A549 (cell line): ENCODE data around the gene ZSCAN22. TPM values are rescaled to one million over a fixed set of nuclear protein-coding genes. Genes with fewer than 3 reads are reported as not detected.

Experiments used
- ATAC-seq, 2 experiments: fragments of 200-7000 bp in 1 of 2; fragments of >200 bp in 1 of 2; cut with Nextera tagmentation in 1 of 2; cut with Tn5 transposase in 1 of 2; 3 replicates each; pipeline versions ENCODE4 v1.8.0 to v1.9.1; 2018 to 2020; ENCODE audit warnings: mild to moderate bottlenecking in 1 of 2, moderate library complexity in 1 of 2
- CTCF ChIA-PET: fragments of 300-600 bp; sonication (Branson Sonifier 250); formaldehyde crosslinking; extraction: SDS; loops from one replicate; lab custom pipeline; 2021; ENCODE audit warnings: antibody characterized with exemption, inconsistent platforms; lab: Yijun Ruan, JAX
- POLR2A ChIA-PET: fragments of 350-600 bp; formaldehyde crosslinking; extraction: SDS; loops from one replicate; lab custom pipeline; 2021; ENCODE audit warnings: antibody characterized with exemption, inconsistent platforms; lab: Yijun Ruan, JAX
- DNase-seq, 2 experiments: peaks; one replicate each; pipeline versions ENCODE4 v3.0.0 to v3.0.0-alpha.2; 2011 to 2016; ENCODE audit warnings: low read depth in 1 of 2, low spot score in 1 of 2
- FAIRE-seq: peaks from 2 replicates; lab custom pipeline; 2011; peaks lifted over from hg19 to GRCh38; lab: Jason Lieb, UNC
- H3K27ac ChIP-seq, 2 experiments: fragments of >200 bp; sonication (Bioruptor Twin); formaldehyde crosslinking; 3 replicates each; pipeline ENCODE4 v1.5.1; 2016 to 2017
- H3K4me1 ChIP-seq: fragments of >200 bp; sonication (Bioruptor Twin); formaldehyde crosslinking; 3 replicates; pipeline ENCODE4 v1.6.1; 2016
- H3K4me2 ChIP-seq: fragments of >200 bp; sonication (Bioruptor Twin); formaldehyde crosslinking; 3 replicates; pipeline ENCODE4 v1.6.1; 2016
- H3K4me3 ChIP-seq: fragments of >200 bp; sonication (Bioruptor Twin); formaldehyde crosslinking; 3 replicates; pipeline ENCODE4 v1.5.1; 2016
- H3K9me3 ChIP-seq: fragments of >200 bp; sonication (Bioruptor Twin); formaldehyde crosslinking; 3 replicates; pipeline ENCODE4 v1.6.1; 2016
- CBX2 ChIP-seq: fragments of 200-600 bp; sonication (generic); IDR thresholded peaks from 2 replicates; pipeline ENCODE4 v1.6.1; 2016; ENCODE audit warnings: low read depth, mild to moderate bottlenecking, borderline replicate concordance
- CBX8 ChIP-seq: fragments of 200-600 bp; sonication (generic); IDR thresholded peaks from 2 replicates; pipeline ENCODE4 v1.6.1; 2016
- CHD2 ChIP-seq: fragments of 150-350 bp; IDR thresholded peaks from 2 replicates; pipeline ENCODE4 v1.6.1; 2014; ENCODE audit warnings: low read length; ENCODE audit not compliant: partially characterized antibody
- CHD4 ChIP-seq: fragments of 200-600 bp; sonication (generic); IDR thresholded peaks from 2 replicates; pipeline ENCODE4 v1.6.1; 2016; ENCODE audit warnings: antibody characterized with exemption, mild to moderate bottlenecking, borderline replicate concordance
- EHF ChIP-seq: fragments of 250-450 bp; sonication (Bioruptor Pico); IDR thresholded peaks from 2 replicates; pipeline ENCODE4 v1.5.0; 2020; ENCODE audit warnings: mild to moderate bottlenecking
- EP300 ChIP-seq, 2 experiments: fragments of >200 bp; sonication (Bioruptor Twin); formaldehyde crosslinking; IDR thresholded peaks; 2 replicates in 1 of 2; 3 replicates in 1 of 2; pipeline ENCODE4 v1.6.1; 2016 to 2017
- FOSB ChIP-seq: fragments of 250-450 bp; sonication (Bioruptor Pico); IDR thresholded peaks from 2 replicates; pipeline ENCODE4 v1.5.0; 2020; ENCODE audit warnings: mild to moderate bottlenecking, moderate library complexity
- GATA3 ChIP-seq: IDR thresholded peaks from 2 replicates; pipeline ENCODE4 v1.6.1; 2012; ENCODE audit warnings: borderline replicate concordance
- HDAC2 ChIP-seq: fragments of 200-600 bp; sonication (generic); IDR thresholded peaks from 2 replicates; pipeline ENCODE4 v1.6.1; 2016
- HEYL ChIP-seq: fragments of 250-450 bp; sonication (Bioruptor Pico); IDR thresholded peaks from 2 replicates; pipeline ENCODE4 v1.8.0; 2021; ENCODE audit warnings: mild to moderate bottlenecking, moderate library complexity
- HOXA7 ChIP-seq: fragments of 250-450 bp; sonication (Bioruptor Pico); IDR thresholded peaks from 2 replicates; pipeline ENCODE4 v1.5.0; 2020; ENCODE audit warnings: mild to moderate bottlenecking, moderate library complexity
- NR3C1 ChIP-seq: fragments of >200 bp; sonication (Bioruptor Twin); formaldehyde crosslinking; IDR thresholded peaks from 3 replicates; pipeline ENCODE4 v1.6.1; 2017
- RCOR1 ChIP-seq: fragments of 150-350 bp; IDR thresholded peaks from 2 replicates; pipeline ENCODE4 v1.6.1; 2014; ENCODE audit warnings: antibody characterized with exemption, low read length, low read depth
- ZC3H11A ChIP-seq: fragments of 450-650 bp; IDR thresholded peaks from 2 replicates; pipeline ENCODE4 v1.6.1; 2014; ENCODE audit warnings: antibody characterized with exemption, mild to moderate bottlenecking
- ZNF302 ChIP-seq: fragments of 250-450 bp; sonication (Bioruptor Pico); IDR thresholded peaks from 2 replicates; pipeline ENCODE4 v1.9.0; 2021; ENCODE audit warnings: inconsistent platforms, mild to moderate bottlenecking, moderate library complexity
- ZSCAN20 ChIP-seq: fragments of 250-450 bp; sonication (Bioruptor Pico); IDR thresholded peaks from 2 replicates; pipeline ENCODE4 v1.8.0; 2022; ENCODE audit warnings: mild to moderate bottlenecking, moderate library complexity
- WGBS: methylation state at CpG from one replicate; pipeline ENCODE4 v1.1.6; 2017; ENCODE audit errors: missing lambda C conversion rate; 5-methylcytosine and 5-hydroxymethylcytosine counted together
- polyA plus RNA-seq, 4 experiments: library from polyadenylated mRNA; depleted of rRNA in 3 of 4; stranded (reverse); fragments of >200 nt; fragmentation: RNase III in 1 of 4; extraction: RNeasy Plus Mini Kit Qiagen cat#74134 plus additional on column Dnase treatment in 1 of 4; gene quantifications; 2 replicates in 3 of 4; 3 replicates in 1 of 4; pipeline ENCODE4 v1.2.3, GENCODE V29; 2011 to 2017
- TF ChIP-seq, protein P1 (sequence below): fragments of >200 bp; sonication (Bioruptor Twin); formaldehyde crosslinking; IDR thresholded peaks from 3 replicates; pipeline ENCODE4 v1.6.1; 2016
- TF ChIP-seq, protein P2 (sequence below): fragments of >200 bp; sonication (Bioruptor Twin); formaldehyde crosslinking; IDR thresholded peaks from 2 replicates; pipeline ENCODE4 v1.6.1; 2016
- TF ChIP-seq, protein P3 (sequence below): IDR thresholded peaks from 2 replicates; pipeline ENCODE4 v1.6.1; 2012
- TF ChIP-seq, protein P4 (sequence below): fragments of 450-650 bp; IDR thresholded peaks from 2 replicates; pipeline ENCODE4 v1.6.1; 2014; ENCODE audit warnings: antibody characterized with exemption

Gene ZSCAN22
- polyA plus RNA-seq, 2 of the 4 experiments (the other 2 are of a cell fraction): 2.0 to 4.4 TPM

DNA sequence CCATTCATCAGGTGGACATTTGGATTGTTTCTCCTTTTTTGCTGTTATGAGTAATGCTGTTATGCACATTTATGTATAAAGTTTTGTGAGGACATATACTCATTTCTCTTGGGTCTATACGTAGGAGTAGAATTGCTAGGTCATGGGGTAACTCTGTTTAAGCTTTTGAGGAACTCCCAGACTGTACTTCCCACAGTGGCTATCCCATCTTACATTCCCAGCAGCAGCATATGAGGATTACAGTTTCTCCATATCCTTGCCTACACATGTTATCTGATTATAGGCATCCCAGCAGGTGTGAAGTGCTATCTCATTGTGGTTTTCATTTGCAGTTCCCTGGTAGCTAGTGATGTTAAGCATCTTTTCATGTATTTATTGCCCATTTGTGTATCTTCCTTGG, 5.9 kb downstream of the ZSCAN22 start:
- WGBS: 88% methylated on average over 1 of the region's 1 CpG
- TF ChIP-seq, protein P1, sequence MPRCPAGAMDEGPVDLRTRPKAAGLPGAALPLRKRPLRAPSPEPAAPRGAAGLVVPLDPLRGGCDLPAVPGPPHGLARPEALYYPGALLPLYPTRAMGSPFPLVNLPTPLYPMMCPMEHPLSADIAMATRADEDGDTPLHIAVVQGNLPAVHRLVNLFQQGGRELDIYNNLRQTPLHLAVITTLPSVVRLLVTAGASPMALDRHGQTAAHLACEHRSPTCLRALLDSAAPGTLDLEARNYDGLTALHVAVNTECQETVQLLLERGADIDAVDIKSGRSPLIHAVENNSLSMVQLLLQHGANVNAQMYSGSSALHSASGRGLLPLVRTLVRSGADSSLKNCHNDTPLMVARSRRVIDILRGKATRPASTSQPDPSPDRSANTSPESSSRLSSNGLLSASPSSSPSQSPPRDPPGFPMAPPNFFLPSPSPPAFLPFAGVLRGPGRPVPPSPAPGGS: no peak
- TF ChIP-seq RCOR1 (no peak), EP300 (IDR thresholded peaks at IDR 0.05) (no peak), CBX8 (no peak), ZNF302 (CRISPR knock-in tag) (no peak), EHF (CRISPR knock-in tag) (no peak), ZSCAN20 (no peak), CHD4 (no peak)
- TF ChIP-seq, protein P2, sequence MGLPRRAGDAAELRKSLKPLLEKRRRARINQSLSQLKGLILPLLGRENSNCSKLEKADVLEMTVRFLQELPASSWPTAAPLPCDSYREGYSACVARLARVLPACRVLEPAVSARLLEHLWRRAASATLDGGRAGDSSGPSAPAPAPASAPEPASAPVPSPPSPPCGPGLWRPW: no peak
- POLR2A ChIA-PET: no interaction called here

DNA sequence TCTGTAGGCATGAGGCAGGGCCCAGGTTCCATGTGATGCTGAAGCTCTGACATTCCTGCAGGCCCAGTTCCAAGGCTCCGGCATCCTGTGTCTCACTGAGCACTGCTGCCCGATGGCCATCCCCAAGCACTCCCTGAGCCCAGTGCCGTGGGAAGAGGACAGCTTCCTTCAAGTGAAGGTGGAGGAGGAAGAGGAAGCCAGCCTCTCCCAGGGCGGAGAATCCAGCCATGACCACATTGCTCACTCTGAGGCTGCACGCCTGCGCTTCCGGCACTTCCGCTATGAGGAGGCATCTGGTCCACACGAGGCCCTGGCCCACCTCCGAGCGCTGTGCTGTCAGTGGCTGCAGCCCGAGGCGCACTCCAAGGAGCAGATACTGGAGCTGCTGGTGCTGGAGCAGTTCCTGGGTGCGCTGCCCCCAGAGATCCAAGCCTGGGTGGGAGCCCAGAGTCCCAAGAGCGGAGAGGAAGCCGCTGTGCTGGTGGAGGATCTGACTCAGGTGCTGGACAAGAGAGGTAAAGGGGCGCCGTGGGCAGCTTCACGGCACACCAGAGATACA, 8.0 kb downstream of the ZSCAN22 start:
- no peak overlapping the region for H3K4me3 ChIP-seq
- DNase-seq: no peak
- WGBS: 91% methylated on average over 19 of the region's 19 CpGs
- no peak overlapping the region for H3K4me2 ChIP-seq
- POLR2A ChIA-PET: interaction anchor here (1.8 kb wide), 1 partner anchor 28 kb away, joined by 5 read pairs; the partner anchor contains the start of gene ZNF497
- peaks cover 55% of the 10 kb centered on the region for H3K9me3 ChIP-seq
- H3K4me1 ChIP-seq: no peaks in the 10 kb centered on the region
- ATAC-seq: no peak
- FAIRE-seq: no peak
- CTCF ChIA-PET: interaction anchor here (1.1 to 3.5 kb wide), 6 partner anchors 8 to 185 kb away, joined by 3 to 14 read pairs (median 6); partner anchors contain the start of genes ZBTB45 and ZSCAN22
- TF ChIP-seq, protein P1: no peak
- TF ChIP-seq, all 56 proteins: peak for 0
- no peak overlapping the region for H3K27ac ChIP-seq

More for the DNA sequence above, 5.9 kb downstream of the ZSCAN22 start:
- Histone ChIP-seq H3K4me3 (no peak overlapping the region), H3K27ac (no peak overlapping the region), H3K9me3 (peaks cover 36% of the 10 kb centered on the region), H3K4me2 (no peak overlapping the region), H3K4me1 (peaks cover 8% of the 10 kb centered on the region; the same call in 2 of the 3 replicates)
- no peak for DNase-seq
- no peak for ATAC-seq
- CTCF ChIA-PET: interaction anchor here (3.5 kb wide), 1 partner anchor 14 kb away, joined by 14 read pairs; no protein-coding TSS in a partner anchor
- FAIRE-seq: no peak

DNA sequence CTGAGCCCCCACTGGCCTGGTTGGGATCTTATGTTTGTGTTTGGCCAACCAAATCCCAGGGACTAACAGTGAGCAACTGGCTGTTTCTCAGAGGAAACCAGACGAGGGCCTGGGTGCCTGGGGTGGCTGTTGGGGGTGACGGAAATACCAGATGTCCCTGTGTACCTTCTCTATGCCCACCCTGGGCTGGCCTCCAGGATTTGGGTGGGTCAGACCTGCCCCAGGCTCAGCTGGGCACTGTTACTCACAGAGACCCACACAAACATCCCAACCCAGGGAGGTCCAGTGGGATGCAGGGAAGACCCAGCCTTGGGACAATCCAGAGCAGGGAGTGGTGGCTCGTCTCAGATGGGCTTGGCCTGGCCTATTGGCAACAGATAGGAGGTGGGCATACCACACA, 8.8 kb downstream of the ZSCAN22 start:
- POLR2A ChIA-PET: interaction anchor here (1.8 kb wide), 1 partner anchor 27 kb away, joined by 5 read pairs; the partner anchor contains the start of gene ZNF497
- CTCF ChIA-PET: interaction anchor here (1.6 to 3.5 kb wide), 5 partner anchors 9 to 184 kb away, joined by 4 to 14 read pairs (median 7); partner anchors contain the start of genes ZBTB45 and ZSCAN22

DNA sequence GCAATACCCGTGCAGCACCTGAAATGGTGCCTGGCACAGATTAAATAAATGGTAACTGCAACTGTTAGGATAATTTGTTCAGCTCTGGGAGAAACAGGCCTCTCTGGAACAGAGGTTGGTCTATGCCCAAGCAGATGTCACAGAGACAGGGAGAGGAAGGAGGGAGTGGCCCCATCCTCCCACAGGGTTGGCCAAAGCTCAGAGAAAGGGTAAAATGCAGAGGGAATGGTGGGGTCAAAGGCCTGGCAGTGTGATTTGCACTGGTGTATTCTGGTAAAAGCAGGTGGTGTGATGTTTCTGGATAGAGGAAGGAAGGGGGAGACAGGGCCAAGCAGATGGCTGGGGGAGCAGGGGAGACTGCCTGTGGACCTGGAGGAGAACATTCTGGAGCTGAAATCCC, 9.4 kb downstream of the ZSCAN22 start:
- H3K4me1 ChIP-seq: no peaks in the 10 kb centered on the region
- TF ChIP-seq, protein P3, sequence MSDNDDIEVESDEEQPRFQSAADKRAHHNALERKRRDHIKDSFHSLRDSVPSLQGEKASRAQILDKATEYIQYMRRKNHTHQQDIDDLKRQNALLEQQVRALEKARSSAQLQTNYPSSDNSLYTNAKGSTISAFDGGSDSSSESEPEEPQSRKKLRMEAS: no peak
- TF ChIP-seq HOXA7 (CRISPR knock-in tag) (no peak), FOSB (no peak), CBX2 (no peak), GATA3 (no peak), HEYL (no peak)
- H3K4me3 ChIP-seq: no peak overlapping the region
- H3K4me2 ChIP-seq: no peak overlapping the region
- no peak overlapping the region for H3K27ac ChIP-seq
- 91% methylated on average over 1 of the region's 1 CpG for WGBS
- FAIRE-seq (no peak), DNase-seq (no peak), ATAC-seq (no peak)
- H3K9me3 ChIP-seq: peaks cover 66% of the 10 kb centered on the region
- POLR2A ChIA-PET: interaction anchor here (1.8 kb wide), 1 partner anchor 26 kb away, joined by 5 read pairs; the partner anchor contains the start of gene ZNF497
- CTCF ChIA-PET: interaction anchor here (1.7 to 2.6 kb wide), 3 partner anchors 8 to 17 kb away, joined by 4 to 7 read pairs (median 6); partner anchors contain the start of gene ZSCAN22

More for the DNA sequence above, 8.8 kb downstream of the ZSCAN22 start:
- DNase-seq (no peak), ATAC-seq (no peak), FAIRE-seq (no peak)
- no peak overlapping the region for H3K27ac ChIP-seq
- H3K9me3 ChIP-seq: peaks cover 60% of the 10 kb centered on the region
- H3K4me3 ChIP-seq: no peak overlapping the region
- H3K4me2 ChIP-seq: no peak overlapping the region
- TF ChIP-seq HDAC2 (no peak), NR3C1 (no peak), CHD2 (no peak), ZC3H11A (no peak)
- TF ChIP-seq, protein P4, sequence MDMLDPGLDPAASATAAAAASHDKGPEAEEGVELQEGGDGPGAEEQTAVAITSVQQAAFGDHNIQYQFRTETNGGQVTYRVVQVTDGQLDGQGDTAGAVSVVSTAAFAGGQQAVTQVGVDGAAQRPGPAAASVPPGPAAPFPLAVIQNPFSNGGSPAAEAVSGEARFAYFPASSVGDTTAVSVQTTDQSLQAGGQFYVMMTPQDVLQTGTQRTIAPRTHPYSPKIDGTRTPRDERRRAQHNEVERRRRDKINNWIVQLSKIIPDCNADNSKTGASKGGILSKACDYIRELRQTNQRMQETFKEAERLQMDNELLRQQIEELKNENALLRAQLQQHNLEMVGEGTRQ: no peak
- 56% methylated on average over 3 of the region's 3 CpGs for WGBS
- no peaks in the 10 kb centered on the region for H3K4me1 ChIP-seq
